Measurements from ENCODE around the gene VNN1. TPM values are rescaled to one million over a fixed set of nuclear protein-coding genes. Genes with fewer than 3 reads are reported as not detected.

Gene VNN1
- total RNA-seq, 1 experiment from 2014 or later, result not detected

GRCh38 chr6:132698608-132699007, 15.2 kb downstream of the VNN1 start:
- H3K9me2 ChIP-seq (replicated peaks; ENCODE audit: insufficient read depth, low read length), result no peaks in the 10 kb centered on the region
- no peaks in the 10 kb centered on the region for H3K4me1 ChIP-seq (ENCODE audit: low read length)
- H4K20me1 ChIP-seq (ENCODE audit: insufficient read depth, low read depth, low read length), result no peaks in the 10 kb centered on the region
- no peaks in the 10 kb centered on the region for H3K79me2 ChIP-seq (ENCODE audit: low read length)
- H3K4me3 ChIP-seq (ENCODE audit: low read length), result no peak overlapping the region
- H3K36me3 ChIP-seq (ENCODE audit: insufficient read depth, low read length), result no peaks in the 10 kb centered on the region
- no peak overlapping the region for H3K4me2 ChIP-seq (ENCODE audit: low read depth, low read length, poor library complexity, severe bottlenecking)
- H3K9me3 ChIP-seq (ENCODE audit: low read length), result no peaks in the 10 kb centered on the region
- no peak overlapping the region for H3K27ac ChIP-seq (ENCODE audit: low read length)
- no peak overlapping the region for H2AFZ ChIP-seq (ENCODE audit: low read length)
- H3K9ac ChIP-seq (ENCODE audit: low read length), result no peak overlapping the region
- DNase-seq, result no peak
- no peaks in the 10 kb centered on the region for H3K27me3 ChIP-seq (ENCODE audit: low read length)

GRCh38 chr6:132695773-132696172, 18.1 kb downstream of the VNN1 start:
- no peaks in the 10 kb centered on the region for H3K9me3 ChIP-seq (ENCODE audit: low read length)
- H3K9me2 ChIP-seq (replicated peaks; ENCODE audit: insufficient read depth, low read length), result no peaks in the 10 kb centered on the region
- no peaks in the 10 kb centered on the region for H3K36me3 ChIP-seq (ENCODE audit: insufficient read depth, low read length)
- H3K79me2 ChIP-seq (ENCODE audit: low read length), result no peaks in the 10 kb centered on the region
- no peaks in the 10 kb centered on the region for H3K4me1 ChIP-seq (ENCODE audit: low read length)
- no peak overlapping the region for H3K27ac ChIP-seq (ENCODE audit: low read length)
- H3K4me3 ChIP-seq (ENCODE audit: low read length), result no peak overlapping the region
- H3K27me3 ChIP-seq (ENCODE audit: low read length), result no peaks in the 10 kb centered on the region
- no peak overlapping the region for H3K9ac ChIP-seq (ENCODE audit: low read length)
- H2AFZ ChIP-seq (ENCODE audit: low read length), result no peak overlapping the region
- H4K20me1 ChIP-seq (ENCODE audit: insufficient read depth, low read depth, low read length), result no peaks in the 10 kb centered on the region
- H3K4me2 ChIP-seq (ENCODE audit: low read depth, low read length, poor library complexity, severe bottlenecking), result no peak overlapping the region
- DNase-seq, result no peak

- no peak overlapping the region for H2AFZ ChIP-seq (ENCODE audit: low read length)
- no peaks in the 10 kb centered on the region for H4K20me1 ChIP-seq (ENCODE audit: insufficient read depth, low read depth, low read length)
- H3K79me2 ChIP-seq (ENCODE audit: low read length), result no peaks in the 10 kb centered on the region
- no peak overlapping the region for H3K4me3 ChIP-seq (ENCODE audit: low read length)
- no peaks in the 10 kb centered on the region for H3K27me3 ChIP-seq (ENCODE audit: low read length)
- no peak overlapping the region for H3K27ac ChIP-seq (ENCODE audit: low read length)
- H3K36me3 ChIP-seq (ENCODE audit: insufficient read depth, low read length), result no peaks in the 10 kb centered on the region
- H3K4me2 ChIP-seq (ENCODE audit: low read depth, low read length, poor library complexity, severe bottlenecking), result no peak overlapping the region
- DNase-seq, result no peak
- no peaks in the 10 kb centered on the region for H3K9me2 ChIP-seq (replicated peaks; ENCODE audit: insufficient read depth, low read length)
- H3K9ac ChIP-seq (ENCODE audit: low read length), result no peak overlapping the region
- no peaks in the 10 kb centered on the region for H3K4me1 ChIP-seq (ENCODE audit: low read length)
- no peaks in the 10 kb centered on the region for H3K9me3 ChIP-seq (ENCODE audit: low read length)
Observed at GRCh38 chr6:132693478-132693877, 20.4 kb downstream of the VNN1 start.

GRCh38 chr6:132690678-132691077, 23.2 kb downstream of the VNN1 start:
- no peaks in the 10 kb centered on the region for H4K20me1 ChIP-seq (ENCODE audit: insufficient read depth, low read depth, low read length)
- DNase-seq, result no peak
- no peak overlapping the region for H2AFZ ChIP-seq (ENCODE audit: low read length)

GRCh38 chr6:132687306-132687705, 26.5 kb downstream of the VNN1 start:
- Histone ChIP-seq H3K27ac (ENCODE audit: low read length) (no peak overlapping the region), H3K4me3 (ENCODE audit: low read length) (no peak overlapping the region), H3K4me1 (ENCODE audit: low read length) (no peaks in the 10 kb centered on the region), H4K20me1 (ENCODE audit: insufficient read depth, low read depth, low read length) (no peaks in the 10 kb centered on the region), H2AFZ (ENCODE audit: low read length) (no peak overlapping the region), H3K9ac (ENCODE audit: low read length) (no peak overlapping the region), H3K79me2 (ENCODE audit: low read length) (no peaks in the 10 kb centered on the region), H3K9me3 (ENCODE audit: low read length) (no peaks in the 10 kb centered on the region), H3K4me2 (ENCODE audit: low read depth, low read length, poor library complexity, severe bottlenecking) (no peak overlapping the region), H3K27me3 (ENCODE audit: low read length) (no peaks in the 10 kb centered on the region), H3K36me3 (ENCODE audit: insufficient read depth, low read length) (no peaks in the 10 kb centered on the region), H3K9me2 (replicated peaks; ENCODE audit: insufficient read depth, low read length) (no peaks in the 10 kb centered on the region)
- no peak for DNase-seq

More at GRCh38 chr6:132690678-132691077, 23.2 kb downstream of the VNN1 start:
- Histone ChIP-seq H3K9ac (ENCODE audit: low read length) (no peak overlapping the region), H3K4me2 (ENCODE audit: low read depth, low read length, poor library complexity, severe bottlenecking) (no peak overlapping the region), H3K9me3 (ENCODE audit: low read length) (no peaks in the 10 kb centered on the region), H3K36me3 (ENCODE audit: insufficient read depth, low read length) (no peaks in the 10 kb centered on the region), H3K27ac (ENCODE audit: low read length) (no peak overlapping the region), H3K79me2 (ENCODE audit: low read length) (no peaks in the 10 kb centered on the region), H3K4me1 (ENCODE audit: low read length) (no peaks in the 10 kb centered on the region), H3K27me3 (ENCODE audit: low read length) (no peaks in the 10 kb centered on the region), H3K9me2 (replicated peaks; ENCODE audit: insufficient read depth, low read length) (no peaks in the 10 kb centered on the region), H3K4me3 (ENCODE audit: low read length) (no peak overlapping the region)

GRCh38 chr6:132686531-132686930, 27.3 kb downstream of the VNN1 start:
- no peak for DNase-seq
- no peak overlapping the region for H2AFZ ChIP-seq (ENCODE audit: low read length)

DNA sequence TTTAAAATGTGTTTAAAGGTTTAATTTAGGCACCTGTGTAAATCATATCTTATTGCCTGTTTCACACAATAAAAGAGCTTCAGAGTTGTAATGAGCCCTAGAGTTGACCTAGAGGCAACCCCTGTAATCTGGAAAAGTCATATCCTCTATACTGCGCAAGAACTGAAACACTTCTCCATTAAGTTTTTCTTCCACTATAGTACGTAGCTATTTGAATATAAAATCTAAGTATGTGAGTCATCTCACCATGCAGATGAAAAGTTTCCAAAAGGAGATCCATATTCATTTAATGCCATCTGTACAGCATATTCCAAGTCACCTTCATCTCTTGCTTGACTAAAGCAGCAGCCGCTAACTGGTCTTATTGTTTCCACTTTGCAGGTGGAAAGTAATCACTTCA, 28.8 kb downstream of the VNN1 start:
- Histone ChIP-seq H2AFZ (ENCODE audit: low read length) (no peak overlapping the region), H3K9ac (ENCODE audit: low read length) (no peak overlapping the region), H3K4me2 (ENCODE audit: low read depth, low read length, poor library complexity, severe bottlenecking) (no peak overlapping the region), H3K4me3 (ENCODE audit: low read length) (no peak overlapping the region), H3K27me3 (ENCODE audit: low read length) (no peaks in the 10 kb centered on the region), H3K9me3 (ENCODE audit: low read length) (no peaks in the 10 kb centered on the region), H3K4me1 (ENCODE audit: low read length) (no peaks in the 10 kb centered on the region), H3K9me2 (replicated peaks; ENCODE audit: insufficient read depth, low read length) (no peaks in the 10 kb centered on the region), H3K27ac (ENCODE audit: low read length) (no peak overlapping the region), H4K20me1 (ENCODE audit: insufficient read depth, low read depth, low read length) (no peaks in the 10 kb centered on the region), H3K79me2 (ENCODE audit: low read length) (no peaks in the 10 kb centered on the region), H3K36me3 (ENCODE audit: insufficient read depth, low read length) (no peaks in the 10 kb centered on the region)
- DNase-seq, result no peak

More at GRCh38 chr6:132686531-132686930, 27.3 kb downstream of the VNN1 start:
- Histone ChIP-seq H3K4me2 (ENCODE audit: low read depth, low read length, poor library complexity, severe bottlenecking) (no peak overlapping the region), H3K9ac (ENCODE audit: low read length) (no peak overlapping the region), H3K4me1 (ENCODE audit: low read length) (no peaks in the 10 kb centered on the region), H3K9me3 (ENCODE audit: low read length) (no peaks in the 10 kb centered on the region), H3K27ac (ENCODE audit: low read length) (no peak overlapping the region), H3K36me3 (ENCODE audit: insufficient read depth, low read length) (no peaks in the 10 kb centered on the region), H4K20me1 (ENCODE audit: insufficient read depth, low read depth, low read length) (no peaks in the 10 kb centered on the region), H3K27me3 (ENCODE audit: low read length) (no peaks in the 10 kb centered on the region), H3K79me2 (ENCODE audit: low read length) (no peaks in the 10 kb centered on the region), H3K4me3 (ENCODE audit: low read length) (no peak overlapping the region), H3K9me2 (replicated peaks; ENCODE audit: insufficient read depth, low read length) (no peaks in the 10 kb centered on the region)

DNA sequence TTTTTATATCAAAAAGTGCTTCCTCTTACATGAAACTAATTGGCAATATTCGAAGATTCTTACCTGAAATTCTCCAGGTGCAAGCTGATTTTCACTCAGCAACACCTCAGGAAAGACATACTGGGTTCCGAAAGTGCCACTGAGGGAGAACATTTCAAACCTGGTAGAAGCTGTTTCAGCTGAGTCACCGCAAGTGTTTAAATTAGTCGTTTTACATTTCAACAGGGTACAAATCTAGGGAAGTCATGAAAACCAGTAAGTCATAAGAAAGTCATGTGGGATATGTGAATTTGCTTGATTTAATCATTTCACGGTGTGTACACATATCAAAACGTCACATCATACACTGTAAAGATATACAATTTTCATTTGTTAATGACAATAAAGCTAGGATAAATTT, 29.6 kb downstream of the VNN1 start:
- H3K9me2 ChIP-seq (replicated peaks; ENCODE audit: insufficient read depth, low read length), result no peaks in the 10 kb centered on the region
- H3K9me3 ChIP-seq (ENCODE audit: low read length), result no peaks in the 10 kb centered on the region
- no peaks in the 10 kb centered on the region for H3K27me3 ChIP-seq (ENCODE audit: low read length)
- no peaks in the 10 kb centered on the region for H3K36me3 ChIP-seq (ENCODE audit: insufficient read depth, low read length)
- no peak overlapping the region for H3K27ac ChIP-seq (ENCODE audit: low read length)
- DNase-seq, result no peak
- H3K4me2 ChIP-seq (ENCODE audit: low read depth, low read length, poor library complexity, severe bottlenecking), result no peak overlapping the region
- no peaks in the 10 kb centered on the region for H4K20me1 ChIP-seq (ENCODE audit: insufficient read depth, low read depth, low read length)
- H3K9ac ChIP-seq (ENCODE audit: low read length), result no peak overlapping the region
- no peaks in the 10 kb centered on the region for H3K79me2 ChIP-seq (ENCODE audit: low read length)
- no peak overlapping the region for H2AFZ ChIP-seq (ENCODE audit: low read length)
- H3K4me1 ChIP-seq (ENCODE audit: low read length), result no peaks in the 10 kb centered on the region
- no peak overlapping the region for H3K4me3 ChIP-seq (ENCODE audit: low read length)

- no peaks in the 10 kb centered on the region for H3K9me3 ChIP-seq (ENCODE audit: low read length)
- H3K4me2 ChIP-seq (ENCODE audit: low read depth, low read length, poor library complexity, severe bottlenecking), result no peak overlapping the region
- no peak overlapping the region for H2AFZ ChIP-seq (ENCODE audit: low read length)
- H4K20me1 ChIP-seq (ENCODE audit: insufficient read depth, low read depth, low read length), result no peaks in the 10 kb centered on the region
- no peaks in the 10 kb centered on the region for H3K36me3 ChIP-seq (ENCODE audit: insufficient read depth, low read length)
- H3K9me2 ChIP-seq (replicated peaks; ENCODE audit: insufficient read depth, low read length), result no peaks in the 10 kb centered on the region
- no peaks in the 10 kb centered on the region for H3K79me2 ChIP-seq (ENCODE audit: low read length)
- DNase-seq, result no peak
- H3K4me3 ChIP-seq (ENCODE audit: low read length), result no peak overlapping the region
- no peak overlapping the region for H3K27ac ChIP-seq (ENCODE audit: low read length)
- H3K4me1 ChIP-seq (ENCODE audit: low read length), result no peaks in the 10 kb centered on the region
- no peaks in the 10 kb centered on the region for H3K27me3 ChIP-seq (ENCODE audit: low read length)
- H3K9ac ChIP-seq (ENCODE audit: low read length), result no peak overlapping the region
Observed at GRCh38 chr6:132683543-132683942, 30.3 kb downstream of the VNN1 start.

All from Karpas-422 (cell line).